Panc1 (cell line): ENCODE results near the gene NFE2L1. TPM values are rescaled to one million over a fixed set of nuclear protein-coding genes. Genes with fewer than 3 reads are reported as not detected.

Experiments used
- ATAC-seq: fragments of 200-7000 bp; cut with Tn5 transposase; 2 replicates; pipeline ENCODE4 v1.9.1; 2020; ENCODE audit warnings: mild to moderate bottlenecking, moderate library complexity
- BruUV-seq: library from RNA; stranded (reverse); fragments of 400-500 nt; replicated peaks from 2 replicates; lab custom pipeline; 2021; lab: Mats Ljungman, UMichigan
- CTCF ChIA-PET: fragments of 300-600 bp; sonication (Branson Sonifier 250); formaldehyde crosslinking; loops from one replicate; lab custom pipeline; 2022; ENCODE audit warnings: antibody characterized with exemption; lab: Charles Lee
- POLR2A ChIA-PET: fragments of 300-600 bp; sonication (Branson Sonifier 250); formaldehyde crosslinking; loops from one replicate; lab custom pipeline; 2022; ENCODE audit warnings: antibody characterized with exemption; lab: Charles Lee
- DNase-seq: peaks from one replicate; pipeline ENCODE4 v3.0.0-alpha.2; 2010; ENCODE audit warnings: low read depth, low spot score
- H3K27ac ChIP-seq: 2 replicates; pipeline ENCODE4 v1.5.1; 2011; ENCODE audit warnings: mild to moderate bottlenecking, low read length, inconsistent platforms
- H3K27me3 ChIP-seq: fragments of 200-500 bp; sonication (Bioruptor generic); 2 replicates; pipeline ENCODE4 v1.6.0; 2014; ENCODE audit warnings: low read length, inconsistent platforms; ENCODE audit not compliant: control insufficient read depth, insufficient read depth
- H3K36me3 ChIP-seq: fragments of 200-500 bp; sonication (Bioruptor generic); 2 replicates; pipeline ENCODE4 v1.5.1; 2014; ENCODE audit warnings: inconsistent platforms, mild to moderate bottlenecking, low read length, moderate library complexity; ENCODE audit not compliant: control insufficient read depth, insufficient read depth
- H3K4me1 ChIP-seq: 2 replicates; pipeline ENCODE4 v1.5.1; 2011; ENCODE audit warnings: inconsistent platforms, mild to moderate bottlenecking, low read length, moderate library complexity; ENCODE audit not compliant: control insufficient read depth, insufficient read depth
- H3K4me3 ChIP-seq, 2 experiments: 2 replicates each; pipeline ENCODE4 v1.5.1; 2011 to 2012; ENCODE audit warnings: low read depth in 2 of 2, low read length in 2 of 2, mild to moderate bottlenecking in 2 of 2, inconsistent platforms in 1 of 2, moderate library complexity in 1 of 2
- H3K9me3 ChIP-seq: fragments of 200-500 bp; sonication (Bioruptor generic); 2 replicates; pipeline ENCODE4 v1.5.1; 2014; ENCODE audit warnings: low read depth, mild to moderate bottlenecking, inconsistent platforms, low read length, moderate library complexity; ENCODE audit not compliant: control insufficient read depth, insufficient read depth
- CTCF ChIP-seq: fragments of 450-650 bp; IDR thresholded peaks from 2 replicates; pipeline ENCODE4 v1.5.1; 2017; ENCODE audit warnings: mild to moderate bottlenecking
- POLR2AphosphoS5 ChIP-seq: IDR thresholded peaks from 2 replicates; pipeline ENCODE4 v1.6.1; 2012; ENCODE audit warnings: mild to moderate bottlenecking, low read depth, low read length, moderate library complexity
- REST ChIP-seq, 2 experiments: IDR thresholded peaks; 2 replicates each; pipeline ENCODE4 v1.6.1; 2011 to 2012; ENCODE audit warnings: low read depth in 2 of 2, control low read depth in 1 of 2, low read length in 1 of 2, mild to moderate bottlenecking in 1 of 2, moderate library complexity in 1 of 2; ENCODE audit not compliant: insufficient read depth in 1 of 2
- SIN3A ChIP-seq: IDR thresholded peaks from 2 replicates; pipeline ENCODE4 v1.6.1; 2012; ENCODE audit warnings: low read depth, mild to moderate bottlenecking, low read length, moderate library complexity, borderline replicate concordance; ENCODE audit not compliant: insufficient read depth
- TCF7L2 ChIP-seq: IDR thresholded peaks from 2 replicates; pipeline ENCODE4 v1.6.1; 2011; ENCODE audit warnings: mild to moderate bottlenecking, low read depth, low read length, inconsistent platforms
- in situ Hi-C: cut with HindIII; loops from 2 replicates; pipeline ENCODE4 v1.10.0; 2016; ENCODE audit warnings: low sequenced_read_pairs, low pct_unique_long_range_greater_than_20kb
- intact Hi-C: fragments of 100-400 bp; cut with micrococcal nuclease; formaldehyde crosslinking; loops from one replicate; pipeline ENCODE4 v1.10.0; 2022; ENCODE audit not compliant: unreplicated experiment
- total RNA-seq: library from RNA; stranded (reverse); gene quantifications from one replicate; pipeline ENCODE4 v1.2.1, GENCODE V29; 2021; ENCODE audit not compliant: unreplicated experiment

Gene NFE2L1
- total RNA-seq, 1 experiment from 2014 or later = 210 TPM

GRCh38 chr17:48051706-48052486, 3.7 kb downstream of the NFE2L1 start:
- no peaks in the 10 kb centered on the region for H3K9me3 ChIP-seq
- POLR2A ChIA-PET = no interaction called here
- CTCF ChIA-PET = interaction anchor here (0.6 to 1.0 kb wide), 3 partner anchors 25 to 762 kb away, joined by 3 to 5 read pairs (median 4); no protein-coding TSS in a partner anchor
- H3K27ac ChIP-seq = peak overlapping the region; percentile 78
- peak overlapping the region; percentile 14 to 39 for H3K4me3 ChIP-seq
- no peak for TF ChIP-seq POLR2AphosphoS5
- TF ChIP-seq SIN3A = 0 out of 2 replicates have a peak, but pooled peaks have one; percentile 19
- no TSS peak for BruUV-seq
- in situ Hi-C loops (no loop called here), intact Hi-C loops (no loop called here)
- no peak for ATAC-seq
- H3K27me3 ChIP-seq = no peaks in the 10 kb centered on the region
- H3K4me1 ChIP-seq = peaks cover 62% of the 10 kb centered on the region
- H3K36me3 ChIP-seq = peaks cover 16% of the 10 kb centered on the region
- DNase-seq = no peak

GRCh38 chr17:48052956-48053757, 5.0 kb downstream of the NFE2L1 start:
- Histone ChIP-seq H3K27me3 (no peaks in the 10 kb centered on the region), H3K27ac (peak overlapping the region; percentile 78), H3K4me3 (peak overlapping the region; percentile 11 to 39; a peak in 3 of 4 replicates), H3K4me1 (peaks cover 59% of the 10 kb centered on the region), H3K36me3 (peaks cover 20% of the 10 kb centered on the region), H3K9me3 (no peaks in the 10 kb centered on the region)
- in situ Hi-C loops = no loop called here
- ATAC-seq = no peak
- TF ChIP-seq CTCF (no peak), SIN3A (no peak), POLR2AphosphoS5 (no peak), TCF7L2 (no peak), REST (IDR thresholded peaks at IDR 0.05; ENCODE audit: insufficient read depth in 1 of 2, low read depth in 2 of 2, low read length in 1 of 2) (no peak)
- intact Hi-C loops = no loop called here
- ChIA-PET CTCF (interaction anchor here (0.6 to 1.0 kb wide), 2 partner anchors 26 to 34 kb away, joined by 3 to 8 read pairs; no protein-coding TSS in a partner anchor), POLR2A (no interaction called here)
- no peak for DNase-seq
- BruUV-seq = no TSS peak
